Keratinocyte (primary cell): Measurements from ENCODE around the gene SRSF4.

Source experiments
- EZH2 ChIP-seq: IDR thresholded peaks from one replicate; pipeline ENCODE4 v1.6.1; 2012; ENCODE audit warnings: inconsistent platforms, mild to moderate bottlenecking, low read length, moderate library complexity
- TF ChIP-seq, protein P1 (sequence below), 3 experiments: IDR thresholded peaks in 1 of 3; conservative IDR thresholded peaks in 1 of 3; optimal IDR thresholded peaks in 1 of 3; 2 replicates in 2 of 3; 3 replicates in 1 of 3; pipeline versions ENCODE3 to v1.5.1; 2011; ENCODE audit warnings: low read length in 3 of 3, mild to moderate bottlenecking in 3 of 3, moderate library complexity in 2 of 3, control low read depth in 1 of 3, inconsistent platforms in 1 of 3; ENCODE audit not compliant: insufficient read depth in 2 of 3; ENCODE audit errors: extremely low read depth in 1 of 3

DNA sequence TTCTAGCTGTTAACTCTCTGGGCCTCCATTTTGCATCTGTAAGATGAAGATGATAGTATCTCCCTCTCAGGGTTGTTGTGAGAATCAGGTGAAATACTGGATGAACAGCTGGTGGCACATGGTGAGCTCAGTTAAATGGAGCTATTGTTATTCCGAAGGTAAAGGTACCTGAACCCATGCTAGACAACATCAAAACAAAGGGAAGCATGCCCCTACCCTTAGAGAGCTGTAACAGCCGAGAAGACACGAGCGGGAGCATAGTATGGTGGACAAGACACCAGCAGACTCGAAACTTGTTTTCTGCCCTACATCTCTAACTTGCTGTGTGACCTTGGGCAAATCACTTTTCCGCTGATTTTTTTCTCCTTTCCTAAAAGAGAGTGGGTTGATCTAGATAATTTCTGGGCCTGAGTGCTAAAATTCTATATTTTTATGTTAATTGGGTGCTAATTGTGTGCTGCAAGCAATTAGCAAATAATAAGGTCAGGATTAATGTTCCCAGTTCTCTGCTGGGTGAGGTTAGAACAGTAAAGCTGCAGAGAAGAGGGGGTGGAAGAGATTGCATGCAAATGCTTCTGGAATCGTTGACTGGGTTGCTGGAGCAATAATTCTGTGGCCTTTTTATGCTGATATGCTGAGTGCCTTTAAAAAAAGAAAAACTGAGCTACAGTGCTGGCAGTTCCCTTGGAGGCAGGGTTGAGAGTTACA lies 68.8 kb downstream of the SRSF4 start:
- TF ChIP-seq, protein P1, sequence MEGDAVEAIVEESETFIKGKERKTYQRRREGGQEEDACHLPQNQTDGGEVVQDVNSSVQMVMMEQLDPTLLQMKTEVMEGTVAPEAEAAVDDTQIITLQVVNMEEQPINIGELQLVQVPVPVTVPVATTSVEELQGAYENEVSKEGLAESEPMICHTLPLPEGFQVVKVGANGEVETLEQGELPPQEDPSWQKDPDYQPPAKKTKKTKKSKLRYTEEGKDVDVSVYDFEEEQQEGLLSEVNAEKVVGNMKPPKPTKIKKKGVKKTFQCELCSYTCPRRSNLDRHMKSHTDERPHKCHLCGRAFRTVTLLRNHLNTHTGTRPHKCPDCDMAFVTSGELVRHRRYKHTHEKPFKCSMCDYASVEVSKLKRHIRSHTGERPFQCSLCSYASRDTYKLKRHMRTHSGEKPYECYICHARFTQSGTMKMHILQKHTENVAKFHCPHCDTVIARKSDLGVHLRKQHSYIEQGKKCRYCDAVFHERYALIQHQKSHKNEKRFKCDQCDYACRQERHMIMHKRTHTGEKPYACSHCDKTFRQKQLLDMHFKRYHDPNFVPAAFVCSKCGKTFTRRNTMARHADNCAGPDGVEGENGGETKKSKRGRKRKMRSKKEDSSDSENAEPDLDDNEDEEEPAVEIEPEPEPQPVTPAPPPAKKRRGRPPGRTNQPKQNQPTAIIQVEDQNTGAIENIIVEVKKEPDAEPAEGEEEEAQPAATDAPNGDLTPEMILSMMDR (optimal IDR thresholded peaks at IDR 0.05 in 1 of 3, IDR thresholded peaks at IDR 0.05 in 1 of 3, conservative IDR thresholded peaks at IDR 0.05 in 1 of 3; ENCODE audit: extremely low read depth in 1 of 3, insufficient read depth in 2 of 3, low read length in 3 of 3): no peak
- TF ChIP-seq EZH2: no peak
